Measurements from ENCODE around the gene CLN5.

The CLN5 gene

GRCh38 chr13:76967031-76967430 lies 24.9 kb upstream of the CLN5 start:
- Mint-ChIP-seq H3K4me1 (ENCODE audit: low read depth in 2 of 2) (peaks cover 0 to 2% of the 10 kb centered on the region in 2 donors), H3K36me3 (ENCODE audit: insufficient read depth) (no peaks in the 10 kb centered on the region), H3K27me3 (peaks cover 64 to 65% of the 10 kb centered on the region in 2 donors), H3K27ac (no peak overlapping the region), H3K9me3 (no peaks in the 10 kb centered on the region), H3K4me3 (no peak overlapping the region)
- no peak for ATAC-seq (replicated peaks)
- DNase-seq: no peak

- no peak for DNase-seq
- H3K27me3 Mint-ChIP-seq: peaks cover 63 to 75% of the 10 kb centered on the region in 2 donors
- H3K9me3 Mint-ChIP-seq: no peaks in the 10 kb centered on the region
- H3K4me1 Mint-ChIP-seq (ENCODE audit: low read depth in 2 of 2): peaks cover 0 to 5% of the 10 kb centered on the region in 2 donors
- H3K4me3 Mint-ChIP-seq: no peak overlapping the region
- no peak overlapping the region for H3K27ac Mint-ChIP-seq
- ATAC-seq (replicated peaks): no peak
- no peaks in the 10 kb centered on the region for H3K36me3 Mint-ChIP-seq (ENCODE audit: insufficient read depth)
Measured at GRCh38 chr13:76968041-76968440, 23.8 kb upstream of the CLN5 start.

- DNase-seq: no peak
- no peaks in the 10 kb centered on the region for H3K9me3 Mint-ChIP-seq
- no peak overlapping the region for H3K4me3 Mint-ChIP-seq
- H3K27ac Mint-ChIP-seq: no peak overlapping the region
- peaks cover 0 to 5% of the 10 kb centered on the region in 2 donors for H3K4me1 Mint-ChIP-seq (ENCODE audit: low read depth in 2 of 2)
- H3K27me3 Mint-ChIP-seq: peaks cover 73 to 88% of the 10 kb centered on the region in 2 donors
- ATAC-seq (replicated peaks): no peak
- H3K36me3 Mint-ChIP-seq (ENCODE audit: insufficient read depth): no peaks in the 10 kb centered on the region
Measured at GRCh38 chr13:76969488-76970365, 22.2 kb upstream of the CLN5 start.

GRCh38 chr13:76971215-76971614 lies 20.7 kb upstream of the CLN5 start:
- Mint-ChIP-seq H3K4me1 (ENCODE audit: low read depth in 2 of 2) (peaks cover 0 to 5% of the 10 kb centered on the region in 2 donors), H3K27ac (no peak overlapping the region), H3K36me3 (ENCODE audit: insufficient read depth) (no peaks in the 10 kb centered on the region), H3K9me3 (no peaks in the 10 kb centered on the region), H3K4me3 (no peak overlapping the region), H3K27me3 (peaks cover 68 to 90% of the 10 kb centered on the region in 2 donors)
- DNase-seq (no peak), ATAC-seq (replicated peaks) (no peak)

- no peak overlapping the region for H3K4me3 Mint-ChIP-seq
- H3K27ac Mint-ChIP-seq: no peak overlapping the region
- ATAC-seq (replicated peaks) (no peak), DNase-seq (no peak)
- H3K9me3 Mint-ChIP-seq: no peaks in the 10 kb centered on the region
- peaks cover 70 to 90% of the 10 kb centered on the region in 2 donors for H3K27me3 Mint-ChIP-seq
- H3K4me1 Mint-ChIP-seq (ENCODE audit: low read depth in 2 of 2): peaks cover 6 to 7% of the 10 kb centered on the region in 2 donors
- no peaks in the 10 kb centered on the region for H3K36me3 Mint-ChIP-seq (ENCODE audit: insufficient read depth)
Measured at GRCh38 chr13:76971851-76972829, 19.7 kb upstream of the CLN5 start.

- DNase-seq (no peak), ATAC-seq (replicated peaks) (no peak)
- no peaks in the 10 kb centered on the region for H3K9me3 Mint-ChIP-seq
- H3K27ac Mint-ChIP-seq: no peak overlapping the region
- no peak overlapping the region for H3K4me3 Mint-ChIP-seq
- H3K36me3 Mint-ChIP-seq (ENCODE audit: insufficient read depth): peaks cover 3% of the 10 kb centered on the region
- H3K27me3 Mint-ChIP-seq: peaks cover 72 to 90% of the 10 kb centered on the region in 2 donors
- H3K4me1 Mint-ChIP-seq (ENCODE audit: low read depth in 2 of 2): peaks cover 6 to 7% of the 10 kb centered on the region in 2 donors
Measured at GRCh38 chr13:76973920-76974617, 17.8 kb upstream of the CLN5 start.

GRCh38 chr13:76974618-76974975 lies 17.3 kb upstream of the CLN5 start:
- Mint-ChIP-seq H3K4me1 (ENCODE audit: low read depth in 2 of 2) (peaks cover 6 to 7% of the 10 kb centered on the region in 2 donors), H3K4me3 (no peak overlapping the region), H3K27me3 (peaks cover 69 to 89% of the 10 kb centered on the region in 2 donors), H3K9me3 (no peaks in the 10 kb centered on the region), H3K27ac (no peak overlapping the region), H3K36me3 (ENCODE audit: insufficient read depth) (peaks cover 3% of the 10 kb centered on the region)
- DNase-seq (no peak), ATAC-seq (replicated peaks) (no peak)

GRCh38 chr13:76975863-76976262 lies 16.0 kb upstream of the CLN5 start:
- H3K27me3 Mint-ChIP-seq: peaks cover 61 to 84% of the 10 kb centered on the region in 2 donors
- H3K27ac Mint-ChIP-seq: no peak overlapping the region
- no peak for DNase-seq
- H3K4me1 Mint-ChIP-seq (ENCODE audit: low read depth in 2 of 2): peaks cover 9% of the 10 kb centered on the region in 2 donors
- no peaks in the 10 kb centered on the region for H3K9me3 Mint-ChIP-seq
- no peak for ATAC-seq (replicated peaks)
- peaks cover 3% of the 10 kb centered on the region for H3K36me3 Mint-ChIP-seq (ENCODE audit: insufficient read depth)
- no peak overlapping the region for H3K4me3 Mint-ChIP-seq

- no peak for DNase-seq
- peak overlapping the region in 1 of 2 donors; percentile 5 for H3K4me3 Mint-ChIP-seq
- peaks cover 64 to 84% of the 10 kb centered on the region in 2 donors for H3K27me3 Mint-ChIP-seq
Measured at GRCh38 chr13:76976490-76976889, 15.4 kb upstream of the CLN5 start.

GRCh38 chr13:76976929-76977328 lies 15.0 kb upstream of the CLN5 start:
- ATAC-seq (replicated peaks): no peak
- Mint-ChIP-seq H3K4me3 (no peak overlapping the region), H3K27me3 (peaks cover 65 to 84% of the 10 kb centered on the region in 2 donors), H3K36me3 (ENCODE audit: insufficient read depth) (peaks cover 3% of the 10 kb centered on the region), H3K4me1 (ENCODE audit: low read depth in 2 of 2) (peaks cover 9% of the 10 kb centered on the region in 2 donors), H3K27ac (no peak overlapping the region), H3K9me3 (no peaks in the 10 kb centered on the region)
- no peak for DNase-seq

More at GRCh38 chr13:76976490-76976889, 15.4 kb upstream of the CLN5 start:
- ATAC-seq (replicated peaks): peak; percentile 51
- Mint-ChIP-seq H3K36me3 (ENCODE audit: insufficient read depth) (peaks cover 3% of the 10 kb centered on the region), H3K4me1 (ENCODE audit: low read depth in 2 of 2) (peaks cover 9% of the 10 kb centered on the region in 2 donors), H3K9me3 (no peaks in the 10 kb centered on the region), H3K27ac (no peak overlapping the region)

GRCh38 chr13:76980075-76980718 lies 11.7 kb upstream of the CLN5 start:
- ATAC-seq (replicated peaks): peak; percentile 98
- H3K27me3 Mint-ChIP-seq: peaks cover 61 to 78% of the 10 kb centered on the region in 2 donors
- peaks cover 3% of the 10 kb centered on the region for H3K36me3 Mint-ChIP-seq (ENCODE audit: insufficient read depth)
- peak; percentile 84 to 86 (median 85) for DNase-seq
- no peak overlapping the region for H3K4me3 Mint-ChIP-seq
- no peak overlapping the region for H3K27ac Mint-ChIP-seq
- no peaks in the 10 kb centered on the region for H3K9me3 Mint-ChIP-seq
- H3K4me1 Mint-ChIP-seq (ENCODE audit: low read depth in 2 of 2): peaks cover 7 to 9% of the 10 kb centered on the region in 2 donors

- no peak overlapping the region for H3K27ac Mint-ChIP-seq
- DNase-seq: no peak
- H3K4me3 Mint-ChIP-seq: no peak overlapping the region
- ATAC-seq (replicated peaks): no peak
- H3K9me3 Mint-ChIP-seq: no peaks in the 10 kb centered on the region
- H3K36me3 Mint-ChIP-seq (ENCODE audit: insufficient read depth): peaks cover 3% of the 10 kb centered on the region
- H3K27me3 Mint-ChIP-seq: peaks cover 71 to 83% of the 10 kb centered on the region in 2 donors
- H3K4me1 Mint-ChIP-seq (ENCODE audit: low read depth in 2 of 2): peaks cover 4 to 5% of the 10 kb centered on the region in 2 donors
Measured at GRCh38 chr13:76982061-76982460, 9.8 kb upstream of the CLN5 start.
